ENCODE data around the gene USP36. TPM values are rescaled to one million over a fixed set of nuclear protein-coding genes. Genes with fewer than 3 reads are reported as not detected.
A peak's percentile ranks its signal among the peaks of the same experiment; 100 is the strongest.

Gene USP36
- total RNA-seq, 2 experiments from 2014 or later, result 489 to 494 TPM

DNA sequence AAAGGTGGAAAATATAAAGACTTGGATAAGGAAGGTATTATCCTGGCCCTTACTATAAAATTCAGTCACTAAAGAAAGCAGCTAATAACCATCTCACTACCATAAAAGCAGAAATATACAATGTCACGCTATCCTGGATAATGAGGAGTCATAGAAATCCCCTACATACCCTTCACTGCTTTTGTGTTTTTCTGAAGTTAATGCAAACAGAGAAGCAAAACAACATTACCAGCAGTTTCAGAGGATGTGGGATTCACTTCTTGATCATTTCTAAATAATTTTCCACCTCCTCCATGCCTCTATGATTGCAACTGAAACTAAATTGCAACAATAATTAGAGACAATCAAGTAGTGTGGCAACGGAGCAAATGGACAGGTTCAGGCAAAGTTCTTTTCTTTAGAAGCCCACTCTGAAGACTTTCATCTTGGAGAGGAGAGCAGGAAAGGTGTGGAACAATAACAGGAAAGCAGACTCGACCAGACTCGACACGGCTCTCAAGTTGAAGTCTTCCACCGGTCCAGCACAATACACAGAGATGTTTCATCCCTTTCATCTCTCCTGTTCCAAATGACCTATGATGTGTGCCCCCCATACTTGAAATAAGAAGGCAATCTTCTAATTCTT lies 68.7 kb downstream of the USP36 start:
- ChIA-PET CTCF (interaction anchor here (0.7 to 1.6 kb wide), 3 partner anchors 26 to 64 kb away, joined by 3 to 6 read pairs (median 3); no protein-coding TSS in a partner anchor), POLR2A (interaction anchor here (0.6 to 11.1 kb wide), 8 partner anchors 12 to 64 kb away, joined by 3 to 106 read pairs (median 6); no protein-coding TSS in a partner anchor)
- intact Hi-C loops (cut with DNase I, micrococcal nuclease), result loop anchor here in 1 of 2 experiments (2.0 kb wide), 1 partner anchor 13 kb away; no protein-coding TSS in a partner anchor
- TF ChIP-seq, protein P1, sequence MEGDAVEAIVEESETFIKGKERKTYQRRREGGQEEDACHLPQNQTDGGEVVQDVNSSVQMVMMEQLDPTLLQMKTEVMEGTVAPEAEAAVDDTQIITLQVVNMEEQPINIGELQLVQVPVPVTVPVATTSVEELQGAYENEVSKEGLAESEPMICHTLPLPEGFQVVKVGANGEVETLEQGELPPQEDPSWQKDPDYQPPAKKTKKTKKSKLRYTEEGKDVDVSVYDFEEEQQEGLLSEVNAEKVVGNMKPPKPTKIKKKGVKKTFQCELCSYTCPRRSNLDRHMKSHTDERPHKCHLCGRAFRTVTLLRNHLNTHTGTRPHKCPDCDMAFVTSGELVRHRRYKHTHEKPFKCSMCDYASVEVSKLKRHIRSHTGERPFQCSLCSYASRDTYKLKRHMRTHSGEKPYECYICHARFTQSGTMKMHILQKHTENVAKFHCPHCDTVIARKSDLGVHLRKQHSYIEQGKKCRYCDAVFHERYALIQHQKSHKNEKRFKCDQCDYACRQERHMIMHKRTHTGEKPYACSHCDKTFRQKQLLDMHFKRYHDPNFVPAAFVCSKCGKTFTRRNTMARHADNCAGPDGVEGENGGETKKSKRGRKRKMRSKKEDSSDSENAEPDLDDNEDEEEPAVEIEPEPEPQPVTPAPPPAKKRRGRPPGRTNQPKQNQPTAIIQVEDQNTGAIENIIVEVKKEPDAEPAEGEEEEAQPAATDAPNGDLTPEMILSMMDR (IDR thresholded peaks at IDR 0.05), result no peak
- Mint-ChIP-seq H3K27me3 (no peaks in the 10 kb centered on the region), H3K36me3 (ENCODE audit: low read depth) (peaks cover 43% of the 10 kb centered on the region), H3K27ac (peak overlapping the region; percentile 95), H3K9me3 (no peaks in the 10 kb centered on the region), H3K4me3 (peak overlapping the region; percentile 88), H3K4me1 (ENCODE audit: low read depth) (peaks cover 46% of the 10 kb centered on the region)
- DNase-seq (peak in 3 of 14 experiments; percentile 62 to 70 (median 68)), ATAC-seq (ENCODE audit: poor library complexity) (peak; percentile 7)
- peaks cover 89% of the 10 kb centered on the region for H3K4me1 ChIP-seq (ENCODE audit: insufficient read depth, low read length)
- peak overlapping the region; percentile 44 for H3K4me3 ChIP-seq (ENCODE audit: low read length)
- no peaks in the 10 kb centered on the region for H3K9me3 ChIP-seq (ENCODE audit: control insufficient read depth in 1 of 2, insufficient read depth in 1 of 2, low read length in 2 of 2)
- no peaks in the 10 kb centered on the region for H3K27me3 ChIP-seq (ENCODE audit: control insufficient read depth in 1 of 2, insufficient read depth in 2 of 2, low read length in 2 of 2)
- peak overlapping the region; percentile 71 to 86 for H3K27ac ChIP-seq (ENCODE audit: low read depth in 1 of 2, low read length in 2 of 2)
- H3K36me3 ChIP-seq (ENCODE audit: insufficient read depth, low read length), result peaks cover 28% of the 10 kb centered on the region

DNA sequence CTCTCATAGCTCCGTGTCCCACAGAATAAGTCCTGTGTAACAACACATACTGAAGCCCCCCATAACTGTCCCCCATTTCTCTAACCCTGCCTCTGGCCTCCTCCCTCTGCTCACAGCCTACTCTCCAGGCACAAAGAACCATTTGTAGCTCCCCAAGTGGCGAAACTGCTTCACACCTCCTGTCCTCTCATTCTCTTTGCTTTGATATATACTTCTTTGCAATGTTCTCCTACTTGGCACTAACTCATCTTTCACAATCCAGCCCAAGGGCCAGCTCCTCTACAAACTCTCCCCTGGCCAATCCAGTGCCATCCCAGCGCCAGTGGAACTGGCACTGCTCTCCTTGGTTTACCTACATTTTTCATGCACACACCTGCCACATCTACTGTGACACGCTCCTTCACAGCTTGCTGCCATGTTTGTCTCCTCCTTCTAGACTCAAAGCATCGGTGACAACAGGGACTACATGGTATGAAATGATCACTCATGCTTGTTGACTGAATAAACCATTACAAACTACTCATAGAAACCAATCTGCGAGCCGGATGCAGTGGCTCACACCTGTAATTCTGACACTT lies 71.3 kb downstream of the USP36 start:
- TF ChIP-seq, protein P1 (IDR thresholded peaks at IDR 0.05), result peak; percentile 17

DNA sequence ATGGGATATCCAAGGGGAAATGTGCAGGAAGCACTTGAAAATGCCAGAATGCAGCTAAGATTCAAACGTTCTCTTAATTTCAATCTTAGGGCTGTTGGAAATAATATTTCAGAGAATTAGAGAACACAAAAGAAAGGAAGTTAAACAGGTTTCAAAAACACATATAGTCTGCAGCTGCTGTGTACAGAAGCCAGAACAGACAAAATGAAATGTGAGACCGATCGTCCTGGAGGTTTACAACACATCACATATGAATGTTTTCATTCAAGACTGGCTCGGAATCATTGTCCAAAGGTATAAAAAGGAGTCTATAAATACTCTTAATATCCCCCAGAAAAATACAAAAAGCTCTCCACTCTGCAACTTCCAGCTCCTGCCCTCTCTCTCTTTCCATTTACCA lies 72.8 kb downstream of the USP36 start:
- intact Hi-C loops (cut with DNase I, micrococcal nuclease), result no loop called here
- H3K4me1 Mint-ChIP-seq (ENCODE audit: low read depth), result peaks cover 29% of the 10 kb centered on the region
- H3K9me3 Mint-ChIP-seq, result no peaks in the 10 kb centered on the region
- POLR2A ChIA-PET, result interaction anchor here (0.8 to 11.1 kb wide), 4 partner anchors 8 to 42 kb away, joined by 3 to 106 read pairs (median 50); no protein-coding TSS in a partner anchor
- Histone ChIP-seq H3K9me3 (ENCODE audit: control insufficient read depth in 1 of 2, insufficient read depth in 1 of 2, low read length in 2 of 2) (no peaks in the 10 kb centered on the region), H3K27ac (ENCODE audit: low read depth in 1 of 2, low read length in 2 of 2) (peak overlapping the region in 1 of 2 donors; percentile 48), H3K36me3 (ENCODE audit: insufficient read depth, low read length) (peaks cover 31% of the 10 kb centered on the region), H3K27me3 (ENCODE audit: control insufficient read depth in 1 of 2, insufficient read depth in 2 of 2, low read length in 2 of 2) (no peaks in the 10 kb centered on the region), H3K4me1 (ENCODE audit: insufficient read depth, low read length) (peaks cover 98% of the 10 kb centered on the region), H3K4me3 (ENCODE audit: low read length) (peak overlapping the region; percentile 0)
- CTCF ChIA-PET, result no interaction called here
- TF ChIP-seq, protein P1 (IDR thresholded peaks at IDR 0.05), result no peak
- no peak for ATAC-seq (ENCODE audit: poor library complexity)
- H3K36me3 Mint-ChIP-seq (ENCODE audit: low read depth), result peaks cover 24% of the 10 kb centered on the region
- DNase-seq, result no peak
- H3K27ac Mint-ChIP-seq, result no peak overlapping the region
- no peaks in the 10 kb centered on the region for H3K27me3 Mint-ChIP-seq
- H3K4me3 Mint-ChIP-seq, result no peak overlapping the region

More for the DNA sequence above, 71.3 kb downstream of the USP36 start:
- H3K4me3 Mint-ChIP-seq, result no peak overlapping the region
- POLR2A ChIA-PET, result interaction anchor here (0.9 to 11.1 kb wide), 8 partner anchors 10 to 60 kb away, joined by 3 to 106 read pairs (median 4); no protein-coding TSS in a partner anchor
- peak in 3 of 14 experiments; percentile 33 to 66 (median 63) for DNase-seq
- no peak overlapping the region for H3K27ac Mint-ChIP-seq
- peak; percentile 42 for ATAC-seq (ENCODE audit: poor library complexity)
- Histone ChIP-seq H3K36me3 (ENCODE audit: insufficient read depth, low read length) (peaks cover 30% of the 10 kb centered on the region), H3K4me1 (ENCODE audit: insufficient read depth, low read length) (peaks cover 92% of the 10 kb centered on the region), H3K27ac (ENCODE audit: low read depth in 1 of 2, low read length in 2 of 2) (peak overlapping the region; percentile 34 to 38), H3K9me3 (ENCODE audit: control insufficient read depth in 1 of 2, insufficient read depth in 1 of 2, low read length in 2 of 2) (no peaks in the 10 kb centered on the region), H3K27me3 (ENCODE audit: control insufficient read depth in 1 of 2, insufficient read depth in 2 of 2, low read length in 2 of 2) (no peaks in the 10 kb centered on the region), H3K4me3 (ENCODE audit: low read length) (peak overlapping the region; percentile 12)
- peaks cover 30% of the 10 kb centered on the region for H3K36me3 Mint-ChIP-seq (ENCODE audit: low read depth)
- H3K27me3 Mint-ChIP-seq, result no peaks in the 10 kb centered on the region
- H3K9me3 Mint-ChIP-seq, result no peaks in the 10 kb centered on the region
- CTCF ChIA-PET, result interaction anchor here (0.6 to 1.6 kb wide), 9 partner anchors 10 to 52 kb away, joined by 3 to 9 read pairs (median 4); no protein-coding TSS in a partner anchor
- H3K4me1 Mint-ChIP-seq (ENCODE audit: low read depth), result peaks cover 28% of the 10 kb centered on the region
- intact Hi-C loops (cut with DNase I, micrococcal nuclease), result no loop called here

Data from CD4-positive, alpha-beta T cell (primary cell).